PC-9 (cell line): ENCODE results near the gene CORIN.

Source experiments
- CTCF ChIP-seq: fragments of 200-600 bp; sonication (generic); conservative IDR thresholded peaks from 2 replicates; pipeline ENCODE4 v1.6.1; 2017; ENCODE audit warnings: mixed run types, antibody characterized with exemption, mild to moderate bottlenecking, moderate library complexity
- EZH2 ChIP-seq: fragments of 200-600 bp; sonication (generic); IDR thresholded peaks from 2 replicates; pipeline ENCODE4 v1.8.0; 2017; ENCODE audit warnings: antibody characterized with exemption, low read depth

GRCh38 chr4:47639531-47639930, 198.3 kb downstream of the CORIN start:
- no peak for TF ChIP-seq CTCF
- TF ChIP-seq EZH2, result no peak
